SK-MEL-5 (cell line): Measurements from ENCODE around the gene TMEM217. TPM values are rescaled to one million over a fixed set of nuclear protein-coding genes. Genes with fewer than 3 reads are reported as not detected.

Source experiments
- DNase-seq: peaks from one replicate; pipeline ENCODE4 v3.0.0-alpha.2; 2016; ENCODE audit warnings: low read depth, low spot score
- in situ Hi-C: cut with HindIII; loops from 2 replicates; pipeline ENCODE4 v1.10.0; 2016; ENCODE audit warnings: low sequenced_read_pairs, high pct_unique_total_duplicates, low pct_unique_long_range_greater_than_20kb
- total RNA-seq: library from RNA; depleted of rRNA; stranded (reverse); fragments of >200 nt; shearing (Covaris generic); gene quantifications from 2 replicates; pipeline ENCODE4 v1.2.3, GENCODE V29; 2014

TMEM217 gene
- total RNA-seq, 1 experiment from 2014 or later, result 0.11 TPM

DNA sequence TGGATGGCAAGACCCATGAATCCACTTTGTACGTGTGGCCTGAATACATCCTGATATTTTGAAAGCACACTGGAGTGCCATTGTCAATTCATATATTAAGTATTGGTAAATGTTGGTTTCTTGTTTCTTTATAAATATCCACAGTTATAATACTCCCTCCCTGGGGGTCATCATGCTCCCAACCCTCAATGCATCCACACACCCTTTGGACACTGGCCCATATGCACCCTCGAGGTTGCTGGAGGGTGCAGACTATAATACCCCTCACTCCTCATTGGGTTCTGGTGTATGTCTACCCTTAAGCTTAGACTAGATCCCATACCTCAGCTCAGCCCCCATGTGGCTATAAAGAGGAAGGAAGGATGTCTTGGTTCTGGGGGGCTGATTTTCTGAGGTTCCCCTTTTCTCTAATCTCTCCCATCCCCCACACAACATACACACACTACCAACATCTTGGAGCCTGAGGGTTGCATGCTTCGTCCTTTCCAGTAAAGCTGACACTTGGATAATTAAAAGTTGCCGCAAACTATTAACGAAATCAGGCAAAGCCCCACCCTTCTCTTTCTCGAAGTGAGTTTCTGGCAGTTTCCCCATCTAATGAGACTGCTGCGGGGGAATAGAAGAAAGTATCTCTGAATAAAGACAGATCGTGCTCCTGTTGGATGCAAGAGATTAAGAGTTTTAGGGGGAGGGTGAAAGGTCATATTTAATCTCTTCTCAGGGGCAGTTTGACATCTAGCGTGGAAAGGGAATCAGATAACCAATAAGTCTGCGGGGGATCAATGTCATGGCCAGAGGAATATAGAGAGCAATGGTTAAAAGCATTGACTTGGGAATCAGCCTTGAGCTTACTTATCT, 80.6 kb downstream of the TMEM217 start:
- in situ Hi-C loops, result no loop called here
- peak; percentile 47 for DNase-seq

DNA sequence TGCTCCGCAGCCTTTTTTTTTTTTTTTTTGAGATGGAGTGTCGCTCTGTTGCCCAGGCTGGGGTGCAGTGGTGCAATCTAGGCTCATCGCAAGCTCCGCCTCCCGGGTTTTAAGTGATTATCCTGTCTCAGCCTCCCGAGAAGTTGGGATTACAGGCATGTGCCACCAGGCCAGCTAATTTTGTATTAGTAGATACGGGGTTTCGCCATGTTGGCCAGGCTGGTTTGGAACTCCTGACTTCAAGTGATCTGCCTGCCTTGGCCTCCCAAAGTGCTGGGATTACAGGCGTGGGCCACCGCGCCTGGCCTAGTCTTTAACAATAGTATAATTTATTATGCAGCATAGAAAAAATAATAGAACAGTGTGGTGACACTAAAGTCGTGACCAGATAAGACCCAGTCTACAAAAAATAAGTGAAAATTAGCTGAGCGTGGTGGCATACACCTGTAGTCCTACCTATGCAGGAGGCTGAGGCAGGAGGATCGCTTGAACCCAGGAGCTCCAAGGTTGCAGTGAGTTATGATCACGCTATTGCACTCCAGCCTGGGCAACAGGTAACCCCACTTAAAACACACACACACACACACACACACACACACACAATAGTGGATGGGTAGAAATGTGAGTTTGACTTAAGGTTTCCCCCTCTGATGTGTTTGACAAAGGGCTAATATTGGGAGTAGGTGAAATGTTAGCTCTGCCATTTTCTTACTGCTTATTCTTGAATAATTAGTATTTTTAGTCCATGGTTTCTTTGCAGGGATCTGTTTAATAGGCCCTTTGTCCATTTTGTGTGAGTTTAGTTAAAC, 81.5 kb downstream of the TMEM217 start:
- no peak for DNase-seq
- in situ Hi-C loops, result no loop called here

DNA sequence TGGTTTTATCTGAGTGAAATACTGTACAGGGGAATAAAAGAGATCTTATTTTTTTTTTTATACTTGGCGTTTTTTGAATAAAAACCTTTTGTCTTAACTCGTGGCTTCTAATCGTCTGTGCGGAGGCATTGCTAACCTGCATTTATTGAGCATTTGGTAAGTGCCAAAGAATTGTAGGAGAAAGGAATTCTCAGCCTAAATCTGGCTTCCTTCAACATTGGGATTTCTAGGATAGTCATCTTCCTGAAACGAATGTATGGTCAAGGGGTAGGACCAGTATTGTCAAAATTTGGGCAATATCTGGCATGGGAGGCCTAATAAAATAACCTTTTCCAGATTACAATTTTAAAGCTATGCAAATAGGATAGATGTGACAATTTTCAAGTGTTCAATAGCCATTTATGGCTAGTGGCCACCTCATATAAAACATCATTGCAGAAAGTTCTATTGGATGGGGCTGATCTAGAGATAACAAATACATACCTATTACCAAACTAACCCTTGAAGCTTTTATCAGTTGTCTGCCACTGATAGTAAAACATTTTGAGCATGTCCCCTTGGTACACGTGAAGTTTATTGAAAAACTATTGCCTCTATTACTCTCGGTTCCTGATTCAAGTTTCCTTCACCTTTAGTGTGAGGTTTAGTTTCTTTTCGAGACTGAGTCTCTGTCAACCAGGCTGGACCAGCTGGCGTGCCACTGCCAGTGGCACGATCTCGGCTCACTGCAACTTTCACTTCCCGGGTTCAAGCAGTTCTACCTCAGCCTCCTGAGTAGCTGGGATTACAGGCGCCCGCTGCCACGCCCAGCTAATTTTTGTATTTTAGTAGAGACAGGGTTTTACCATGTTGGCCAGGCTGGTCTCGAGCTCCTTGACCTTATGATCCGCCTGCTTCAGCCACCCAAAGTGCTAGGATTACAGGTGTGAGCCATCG, 82.3 kb downstream of the TMEM217 start:
- DNase-seq, result no peak
- in situ Hi-C loops, result no loop called here

DNA sequence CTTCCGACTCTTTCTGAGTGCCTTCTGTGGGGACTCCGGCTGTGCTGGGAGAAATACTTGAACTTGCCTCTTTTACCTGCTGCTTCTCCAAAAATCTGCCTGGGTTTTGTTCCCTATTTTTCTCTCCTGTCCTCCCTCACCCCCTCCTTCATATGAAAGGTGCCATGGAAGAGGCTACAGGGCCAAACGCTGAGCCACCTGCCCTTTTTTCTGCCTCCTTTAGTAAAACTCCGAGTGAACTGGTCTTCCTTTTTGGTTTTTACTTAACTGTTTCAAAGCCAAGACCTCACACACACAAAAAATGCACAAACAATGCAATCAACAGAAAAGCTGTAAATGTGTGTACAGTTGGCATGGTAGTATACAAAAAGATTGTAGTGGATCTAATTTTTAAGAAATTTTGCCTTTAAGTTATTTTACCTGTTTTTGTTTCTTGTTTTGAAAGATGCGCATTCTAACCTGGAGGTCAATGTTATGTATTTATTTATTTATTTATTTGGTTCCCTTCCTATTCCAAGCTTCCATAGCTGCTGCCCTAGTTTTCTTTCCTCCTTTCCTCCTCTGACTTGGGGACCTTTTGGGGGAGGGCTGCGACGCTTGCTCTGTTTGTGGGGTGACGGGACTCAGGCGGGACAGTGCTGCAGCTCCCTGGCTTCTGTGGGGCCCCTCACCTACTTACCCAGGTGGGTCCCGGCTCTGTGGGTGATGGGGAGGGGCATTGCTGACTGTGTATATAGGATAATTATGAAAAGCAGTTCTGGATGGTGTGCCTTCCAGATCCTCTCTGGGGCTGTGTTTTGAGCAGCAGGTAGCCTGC, 83.2 kb downstream of the TMEM217 start:
- in situ Hi-C loops, result no loop called here
- no peak for DNase-seq

DNA sequence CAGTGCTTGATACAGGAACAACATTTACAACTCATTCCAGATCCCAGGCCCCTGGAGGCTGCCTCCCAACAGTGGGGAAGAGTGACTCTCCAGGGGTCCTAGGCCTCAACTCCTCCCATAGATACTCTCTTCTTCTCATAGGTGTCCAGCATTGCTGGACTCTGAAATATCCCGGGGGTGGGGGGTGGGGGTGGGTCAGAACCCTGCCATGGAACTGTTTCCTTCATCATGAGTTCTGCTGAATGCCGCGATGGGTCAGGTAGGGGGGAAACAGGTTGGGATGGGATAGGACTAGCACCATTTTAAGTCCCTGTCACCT, 83.8 kb downstream of the TMEM217 start:
- in situ Hi-C loops, result no loop called here
- DNase-seq, result no peak

DNA sequence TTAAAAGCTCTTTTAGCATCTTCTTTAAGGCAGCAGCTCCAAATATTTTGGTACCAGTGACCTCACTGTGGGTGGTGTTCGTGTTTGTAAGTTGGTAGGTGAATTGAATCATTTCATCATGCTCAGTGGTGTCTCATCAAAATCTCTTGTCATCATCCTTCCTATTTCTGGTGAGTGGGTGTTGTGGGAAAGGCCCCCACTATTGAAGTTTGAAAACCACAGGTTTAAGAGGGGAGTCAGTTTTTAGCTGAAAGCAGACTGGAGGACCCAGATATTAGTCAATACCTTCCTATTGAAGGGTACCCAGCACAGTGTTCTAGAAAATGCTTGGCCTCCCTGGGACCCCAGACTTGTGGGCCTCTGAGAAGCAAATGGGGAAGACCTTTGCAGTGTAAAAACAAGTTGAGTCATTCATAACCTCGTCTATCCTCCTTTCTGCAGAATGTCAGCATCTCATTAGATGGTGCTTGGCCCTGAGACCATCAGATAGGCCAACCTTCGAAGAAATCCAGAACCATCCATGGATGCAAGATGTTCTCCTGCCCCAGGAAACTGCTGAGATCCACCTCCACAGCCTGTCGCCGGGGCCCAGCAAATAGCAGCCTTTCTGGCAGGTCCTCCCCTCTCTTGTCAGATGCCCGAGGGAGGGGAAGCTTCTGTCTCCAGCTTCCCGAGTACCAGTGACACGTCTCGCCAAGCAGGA, 84.3 kb downstream of the TMEM217 start:
- no peak for DNase-seq
- in situ Hi-C loops, result no loop called here

DNA sequence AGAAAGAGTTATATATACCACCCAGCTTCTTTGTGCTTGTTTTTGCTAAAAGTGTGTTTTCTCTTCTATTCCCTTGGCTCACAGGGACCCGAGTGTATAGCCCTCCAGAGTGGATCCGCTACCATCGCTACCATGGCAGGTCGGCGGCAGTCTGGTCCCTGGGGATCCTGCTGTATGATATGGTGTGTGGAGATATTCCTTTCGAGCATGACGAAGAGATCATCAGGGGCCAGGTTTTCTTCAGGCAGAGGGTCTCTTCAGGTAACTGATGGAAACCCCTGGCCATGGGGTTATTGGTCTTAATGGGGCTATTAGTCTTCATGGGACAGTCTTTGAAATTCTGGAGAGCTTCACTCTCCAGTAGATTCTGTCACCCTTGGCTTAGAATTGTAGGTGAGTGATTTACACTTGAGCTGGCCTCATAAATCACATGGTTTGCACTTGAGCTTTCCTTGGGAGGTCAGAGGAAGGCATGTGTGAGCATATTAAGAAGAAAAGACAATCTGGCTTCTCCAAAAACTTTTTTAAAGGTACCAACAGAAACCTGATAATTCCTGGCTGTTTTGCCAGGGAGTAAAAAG, 84.9 kb downstream of the TMEM217 start:
- in situ Hi-C loops, result no loop called here
- no peak for DNase-seq

DNA sequence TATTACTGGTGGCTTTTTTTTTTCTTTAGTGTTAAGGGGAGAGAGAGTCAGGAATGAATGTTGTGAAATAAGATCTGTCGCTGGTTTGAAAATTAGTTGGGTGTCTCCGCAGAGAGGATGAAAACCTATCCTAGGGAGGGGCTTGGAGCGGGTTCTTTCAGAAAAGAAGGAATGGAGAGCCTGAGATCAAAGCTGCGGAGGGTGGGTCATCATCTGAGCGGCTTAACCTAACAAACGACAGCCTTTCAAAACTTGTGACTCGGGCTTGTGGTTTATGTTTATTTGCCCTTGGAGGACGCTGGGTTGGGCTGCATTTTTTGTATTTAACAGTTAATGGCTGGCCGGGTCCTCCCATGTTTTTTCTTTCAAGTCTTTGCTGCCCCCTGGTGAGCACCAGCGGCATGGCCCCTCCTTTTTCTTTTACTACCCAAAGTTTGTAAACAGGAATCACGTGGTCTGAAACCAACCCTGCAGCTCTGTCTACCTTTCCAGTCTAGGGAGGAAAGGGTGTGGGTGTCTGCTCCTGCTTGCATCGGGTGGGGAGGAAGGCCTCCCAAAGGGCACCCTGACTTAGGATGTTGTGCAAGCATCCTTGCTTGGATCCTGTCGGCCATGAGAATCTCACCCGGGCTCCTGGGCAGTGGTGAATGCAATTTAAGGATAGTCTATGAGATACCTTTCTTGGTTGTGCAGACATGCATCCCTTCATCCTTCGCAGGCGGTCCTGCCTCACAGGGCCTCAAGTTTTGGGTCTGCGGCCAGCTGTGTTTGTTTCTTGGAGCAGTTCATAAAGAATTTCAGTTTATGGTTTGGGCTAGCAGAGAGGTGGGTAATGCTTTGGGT, 85.8 kb downstream of the TMEM217 start:
- peak; percentile 85 for DNase-seq
- in situ Hi-C loops, result no loop called here

DNA sequence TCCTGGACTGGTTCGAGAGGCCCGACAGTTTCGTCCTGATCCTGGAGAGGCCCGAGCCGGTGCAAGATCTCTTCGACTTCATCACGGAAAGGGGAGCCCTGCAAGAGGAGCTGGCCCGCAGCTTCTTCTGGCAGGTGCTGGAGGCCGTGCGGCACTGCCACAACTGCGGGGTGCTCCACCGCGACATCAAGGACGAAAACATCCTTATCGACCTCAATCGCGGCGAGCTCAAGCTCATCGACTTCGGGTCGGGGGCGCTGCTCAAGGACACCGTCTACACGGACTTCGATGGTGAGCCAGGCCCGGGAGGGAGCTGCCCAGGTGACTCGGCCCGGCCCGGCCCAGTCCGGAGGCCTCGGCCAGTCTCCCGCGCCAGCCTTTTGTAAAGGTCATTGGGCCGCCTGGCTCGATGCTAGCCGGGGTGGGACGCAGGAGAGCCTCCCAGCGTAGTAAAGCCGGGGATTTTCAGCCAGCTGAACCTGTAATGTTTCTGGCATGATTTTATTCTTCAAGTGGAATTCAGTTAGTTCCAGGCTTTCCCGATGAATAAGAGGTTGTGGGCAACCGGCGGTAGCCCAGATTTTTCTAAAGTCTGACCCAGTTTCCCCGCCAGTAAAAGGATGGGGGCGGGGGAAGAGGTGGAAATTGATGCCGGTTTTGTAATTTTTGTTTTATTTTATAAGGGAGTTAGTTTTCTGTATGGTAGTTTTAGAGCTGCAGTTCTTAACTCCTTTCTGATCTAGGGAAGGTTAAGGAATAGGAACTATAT, 86.6 kb downstream of the TMEM217 start:
- in situ Hi-C loops, result no loop called here
- no peak for DNase-seq

DNA sequence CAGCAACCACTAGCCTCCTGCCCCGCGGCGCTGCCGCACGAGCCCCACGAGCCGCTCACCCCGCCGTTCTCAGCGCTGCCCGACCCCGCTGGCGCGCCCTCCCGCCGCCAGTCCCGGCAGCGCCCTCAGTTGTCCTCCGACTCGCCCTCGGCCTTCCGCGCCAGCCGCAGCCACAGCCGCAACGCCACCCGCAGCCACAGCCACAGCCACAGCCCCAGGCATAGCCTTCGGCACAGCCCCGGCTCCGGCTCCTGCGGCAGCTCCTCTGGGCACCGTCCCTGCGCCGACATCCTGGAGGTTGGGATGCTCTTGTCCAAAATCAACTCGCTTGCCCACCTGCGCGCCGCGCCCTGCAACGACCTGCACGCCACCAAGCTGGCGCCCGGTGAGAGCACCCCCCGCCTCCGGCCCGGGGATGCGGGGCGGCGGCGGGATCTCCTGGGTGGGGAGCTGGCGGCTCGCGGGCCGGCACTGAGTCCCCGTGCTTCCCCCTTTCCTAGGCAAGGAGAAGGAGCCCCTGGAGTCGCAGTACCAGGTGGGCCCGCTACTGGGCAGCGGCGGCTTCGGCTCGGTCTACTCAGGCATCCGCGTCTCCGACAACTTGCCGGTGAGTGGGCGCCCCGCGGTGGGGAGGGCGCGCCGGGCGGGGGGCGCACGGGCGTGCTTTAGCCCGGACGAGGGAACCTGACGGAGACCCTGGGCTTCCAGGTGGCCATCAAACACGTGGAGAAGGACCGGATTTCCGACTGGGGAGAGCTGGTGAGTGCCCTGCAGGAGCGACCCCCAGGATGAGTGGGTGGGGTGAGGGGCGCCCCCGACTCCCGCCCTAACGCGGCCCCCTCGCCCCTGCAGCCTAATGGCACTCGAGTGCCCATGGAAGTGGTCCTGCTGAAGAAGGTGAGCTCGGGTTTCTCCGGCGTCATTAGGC, 87.4 kb downstream of the TMEM217 start:
- DNase-seq, result peak; percentile 17
- in situ Hi-C loops, result no loop called here

DNA sequence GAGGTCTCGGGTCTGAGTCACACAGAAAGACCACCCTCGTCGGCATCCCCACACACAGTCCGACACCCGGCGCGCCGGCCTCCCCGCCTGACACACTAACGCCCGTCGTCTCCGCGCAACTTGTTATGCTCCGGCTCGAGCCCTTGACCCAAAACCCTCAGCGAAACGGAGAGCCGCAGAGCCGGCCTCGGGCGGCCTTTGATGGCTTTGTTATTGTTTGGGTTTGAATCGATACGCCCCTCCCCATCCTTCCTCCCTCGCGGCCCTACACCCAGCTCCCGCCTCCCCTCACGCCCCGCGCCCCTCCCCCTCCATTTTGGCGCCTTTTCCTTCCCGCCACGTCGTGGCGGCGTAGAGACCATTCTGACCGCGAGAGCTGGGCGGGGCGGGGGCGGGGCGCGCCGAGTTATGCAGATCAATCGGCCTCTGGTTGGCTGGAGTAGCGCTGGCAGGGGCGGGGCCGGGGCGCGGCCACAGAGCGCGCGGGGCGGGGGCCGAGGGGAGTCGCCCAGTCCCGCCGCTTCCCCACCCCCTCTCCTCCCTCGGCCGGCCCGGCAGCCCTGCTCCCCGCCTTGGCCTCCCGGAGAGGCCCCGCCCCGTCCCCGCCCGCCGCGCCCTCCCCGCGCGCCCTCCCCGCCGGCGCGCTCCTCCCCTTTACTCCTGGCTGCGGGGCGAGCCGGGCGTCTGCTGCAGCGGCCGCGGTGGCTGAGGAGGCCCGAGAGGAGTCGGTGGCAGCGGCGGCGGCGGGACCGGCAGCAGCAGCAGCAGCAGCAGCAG, 88.3 kb downstream of the TMEM217 start, which contains the start of gene PIM1:
Gene PIM1 (plus strand): TSS at position 657 of the 777 bp plus-strand sequence. CDS start 424 bp downstream, outside the sequence.
- DNase-seq, result peak; percentile 93
- in situ Hi-C loops, result no loop called here

DNA sequence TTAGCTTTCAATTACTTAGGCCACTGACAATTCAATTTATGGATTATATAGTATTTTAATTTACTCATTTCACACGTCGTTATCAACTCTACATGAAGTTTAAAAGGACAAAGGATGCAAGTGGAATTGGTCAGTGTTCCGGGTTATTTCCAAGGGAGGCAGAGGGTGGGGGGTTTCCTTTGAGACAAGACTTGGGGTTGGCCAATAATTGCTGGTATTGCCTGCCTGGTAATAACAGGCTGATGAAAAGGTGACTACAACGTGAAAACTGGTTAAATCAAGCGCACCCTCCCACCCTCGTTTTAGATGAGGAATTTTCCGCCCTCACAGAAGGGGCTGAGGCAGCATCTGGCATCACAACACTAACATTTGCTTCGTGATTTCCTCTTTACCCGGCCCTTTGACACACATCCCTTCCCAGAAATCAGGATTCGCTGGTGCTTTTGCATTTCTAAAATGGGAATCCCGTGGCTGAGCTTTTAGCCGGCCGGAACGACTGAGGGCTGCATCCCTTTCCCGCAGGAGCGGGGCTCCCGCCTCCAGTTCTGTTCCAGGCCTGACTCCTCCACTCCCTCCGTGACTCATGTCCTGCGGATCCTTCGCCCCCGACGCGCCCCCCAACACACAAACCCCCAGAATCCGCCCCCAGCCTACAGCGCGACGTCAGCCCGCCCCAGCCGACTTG, 89.0 kb downstream of the TMEM217 start:
- no peak for DNase-seq
- in situ Hi-C loops, result no loop called here
